Measurements from ENCODE around the gene ATP23.

The ATP23 gene

DNA sequence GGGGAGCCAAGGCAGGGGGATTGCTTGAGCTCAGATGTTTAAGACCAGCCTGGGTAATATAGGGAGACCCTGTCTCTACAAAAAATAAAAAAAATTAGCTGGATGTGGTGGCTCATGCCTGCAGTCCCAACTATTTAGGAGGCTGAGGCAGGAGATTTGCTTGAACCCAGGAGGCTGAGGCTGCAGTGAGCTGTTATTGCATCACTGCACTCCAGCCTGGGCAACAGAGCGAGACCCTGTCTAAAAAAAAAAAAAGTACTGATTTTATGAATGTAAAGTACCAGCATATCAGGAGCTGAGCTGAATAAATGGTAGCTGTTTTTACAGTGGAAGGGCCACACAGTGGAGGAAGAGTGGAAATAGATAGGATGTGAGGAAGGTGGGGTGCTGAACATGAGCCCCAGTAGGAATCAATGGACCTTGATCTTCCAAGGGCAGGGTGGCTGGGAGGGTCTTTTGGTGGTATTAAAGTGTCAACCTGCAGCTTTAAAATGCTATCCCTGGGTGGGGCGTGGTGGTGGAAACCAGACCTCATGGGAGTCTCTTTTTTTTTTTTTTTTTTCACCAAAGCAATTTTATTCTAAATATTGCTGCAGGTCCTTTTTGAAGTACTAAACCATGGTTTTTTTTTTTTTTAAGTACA, 2.2 kb downstream of the ATP23 start:
- in situ Hi-C loops (cut with MboI; ENCODE audit: low sequenced_read_pairs, unreplicated experiment): no loop called here
- DNase-seq (ENCODE audit: low spot score): no peak
- TF ChIP-seq, protein P1, sequence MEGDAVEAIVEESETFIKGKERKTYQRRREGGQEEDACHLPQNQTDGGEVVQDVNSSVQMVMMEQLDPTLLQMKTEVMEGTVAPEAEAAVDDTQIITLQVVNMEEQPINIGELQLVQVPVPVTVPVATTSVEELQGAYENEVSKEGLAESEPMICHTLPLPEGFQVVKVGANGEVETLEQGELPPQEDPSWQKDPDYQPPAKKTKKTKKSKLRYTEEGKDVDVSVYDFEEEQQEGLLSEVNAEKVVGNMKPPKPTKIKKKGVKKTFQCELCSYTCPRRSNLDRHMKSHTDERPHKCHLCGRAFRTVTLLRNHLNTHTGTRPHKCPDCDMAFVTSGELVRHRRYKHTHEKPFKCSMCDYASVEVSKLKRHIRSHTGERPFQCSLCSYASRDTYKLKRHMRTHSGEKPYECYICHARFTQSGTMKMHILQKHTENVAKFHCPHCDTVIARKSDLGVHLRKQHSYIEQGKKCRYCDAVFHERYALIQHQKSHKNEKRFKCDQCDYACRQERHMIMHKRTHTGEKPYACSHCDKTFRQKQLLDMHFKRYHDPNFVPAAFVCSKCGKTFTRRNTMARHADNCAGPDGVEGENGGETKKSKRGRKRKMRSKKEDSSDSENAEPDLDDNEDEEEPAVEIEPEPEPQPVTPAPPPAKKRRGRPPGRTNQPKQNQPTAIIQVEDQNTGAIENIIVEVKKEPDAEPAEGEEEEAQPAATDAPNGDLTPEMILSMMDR (IDR thresholded peaks at IDR 0.05; ENCODE audit: borderline replicate concordance, control extremely low read depth, extremely low read depth, insufficient read depth, missing control alignments): no peak

DNA sequence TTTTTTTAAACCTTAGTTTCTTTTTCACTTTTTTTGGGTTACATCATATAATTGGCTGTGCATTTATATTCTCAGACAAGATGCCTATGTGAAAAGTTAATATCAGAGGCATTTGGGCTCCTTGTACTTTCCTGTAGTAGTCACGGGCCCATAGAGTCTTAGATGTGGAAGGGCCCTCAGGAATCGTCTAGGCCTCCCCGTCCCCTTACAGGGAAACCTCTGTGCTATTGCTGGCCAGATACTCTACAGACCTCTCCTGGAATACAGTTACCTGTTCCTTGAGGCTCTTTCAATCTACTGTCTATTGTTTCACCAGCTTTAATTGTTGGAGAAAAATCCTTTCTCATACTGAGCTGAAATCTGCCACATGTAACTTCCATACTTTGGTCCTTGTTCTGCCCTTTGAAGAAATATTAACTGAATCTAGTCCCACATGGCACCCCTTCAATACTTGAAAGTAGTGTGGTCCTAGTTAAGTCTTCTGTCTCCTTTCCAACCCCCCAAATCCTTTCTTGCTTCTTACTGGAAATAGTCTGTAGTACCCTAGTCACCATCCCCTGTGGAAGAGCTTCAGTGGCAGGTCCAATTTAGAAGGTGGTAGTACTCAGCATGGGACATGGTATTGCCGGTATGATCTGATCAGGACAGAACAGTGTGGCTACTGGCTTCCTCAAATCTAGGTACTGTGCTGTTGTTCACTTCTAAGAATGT, 3.1 kb downstream of the ATP23 start:
- no peak for DNase-seq (ENCODE audit: low spot score)
- in situ Hi-C loops (cut with MboI; ENCODE audit: low sequenced_read_pairs, unreplicated experiment): no loop called here
- TF ChIP-seq, protein P1 (IDR thresholded peaks at IDR 0.05; ENCODE audit: borderline replicate concordance, control extremely low read depth, extremely low read depth, insufficient read depth, missing control alignments): no peak

DNA sequence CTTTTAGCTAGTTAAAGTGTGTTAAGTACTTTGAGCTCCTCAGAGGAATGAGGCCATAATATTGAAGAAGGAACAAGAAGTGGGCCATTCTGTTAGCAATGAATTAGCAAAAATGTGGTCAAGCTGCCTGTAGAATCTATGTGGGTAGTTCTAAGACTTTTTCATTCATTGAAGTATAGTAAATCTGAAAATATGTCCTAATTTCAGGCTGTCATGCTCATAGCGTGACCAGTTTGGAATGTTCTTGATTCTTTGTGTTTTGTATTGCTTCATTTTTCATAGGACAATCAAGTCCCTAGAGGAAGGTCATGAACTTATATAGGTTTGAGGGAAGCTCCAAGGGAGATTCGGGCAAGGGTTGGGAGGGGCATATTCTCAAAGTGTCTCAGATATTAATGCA, 11.4 kb downstream of the ATP23 start:
- in situ Hi-C loops (cut with MboI; ENCODE audit: low sequenced_read_pairs, unreplicated experiment): no loop called here
- TF ChIP-seq, protein P1 (IDR thresholded peaks at IDR 0.05; ENCODE audit: borderline replicate concordance, control extremely low read depth, extremely low read depth, insufficient read depth, missing control alignments): no peak

DNA sequence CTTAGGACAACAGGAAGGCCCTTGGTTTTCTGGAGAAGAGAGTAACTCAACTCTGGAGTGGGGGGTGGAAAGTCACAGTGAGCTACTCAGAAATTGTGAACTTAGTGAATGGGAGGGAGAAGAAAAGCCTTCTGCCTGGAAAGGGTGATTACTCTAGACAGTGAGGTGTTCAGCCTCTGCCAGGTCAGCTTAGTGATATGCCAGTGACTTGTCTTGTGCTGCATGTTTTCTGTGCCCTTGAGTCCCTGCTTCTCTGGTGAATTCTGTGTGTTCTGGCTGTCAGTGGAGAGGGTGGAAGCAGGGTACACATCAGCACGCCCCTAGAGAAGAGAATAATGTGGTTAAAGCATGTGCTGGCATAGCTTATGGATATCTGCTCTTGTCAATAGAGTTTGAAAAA, 13.4 kb downstream of the ATP23 start:
- TF ChIP-seq, protein P1 (IDR thresholded peaks at IDR 0.05; ENCODE audit: borderline replicate concordance, control extremely low read depth, extremely low read depth, insufficient read depth, missing control alignments): no peak
- in situ Hi-C loops (cut with MboI; ENCODE audit: low sequenced_read_pairs, unreplicated experiment): no loop called here
- DNase-seq (ENCODE audit: low spot score): no peak

More for the DNA sequence above, 11.4 kb downstream of the ATP23 start:
- no peak for DNase-seq (ENCODE audit: low spot score)

GRCh38 chr12:57958061-57958657, 16.8 kb downstream of the ATP23 start:
- no peak for DNase-seq (ENCODE audit: low spot score)
- in situ Hi-C loops (cut with MboI; ENCODE audit: low sequenced_read_pairs, unreplicated experiment): no loop called here
- TF ChIP-seq, protein P1 (IDR thresholded peaks at IDR 0.05; ENCODE audit: borderline replicate concordance, control extremely low read depth, extremely low read depth, insufficient read depth, missing control alignments): no peak

DNA sequence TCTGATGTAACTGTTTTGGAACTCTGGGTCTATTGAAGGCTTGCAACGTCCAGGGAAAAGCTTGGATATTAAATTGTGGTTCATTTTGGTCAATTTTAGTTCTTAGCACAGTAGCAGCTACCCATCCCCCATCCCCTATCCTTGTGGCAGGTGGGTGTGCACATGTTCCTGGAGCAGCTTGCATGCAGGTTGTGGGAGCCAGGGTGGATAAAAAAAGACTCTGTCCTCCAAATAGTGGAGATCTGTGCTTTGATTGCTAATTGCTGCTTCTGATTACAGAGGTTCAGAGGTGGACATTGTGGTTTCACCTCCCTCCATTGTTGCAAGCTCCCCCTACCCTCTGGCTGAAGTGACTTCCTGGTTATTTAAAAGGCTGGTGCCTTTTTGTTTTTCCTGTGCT, 23.1 kb downstream of the ATP23 start:
- TF ChIP-seq, protein P1 (IDR thresholded peaks at IDR 0.05; ENCODE audit: borderline replicate concordance, control extremely low read depth, extremely low read depth, insufficient read depth, missing control alignments): no peak
- in situ Hi-C loops (cut with MboI; ENCODE audit: low sequenced_read_pairs, unreplicated experiment): no loop called here
- DNase-seq (ENCODE audit: low spot score): no peak

Data from GM13976 (cell line).